ENCODE measurements around the gene SLC30A7. TPM values are rescaled to one million over a fixed set of nuclear protein-coding genes. Genes with fewer than 3 reads are reported as not detected.

SLC30A7 gene
- total RNA-seq, 1 donor from 2014 or later: 14.2 TPM

DNA sequence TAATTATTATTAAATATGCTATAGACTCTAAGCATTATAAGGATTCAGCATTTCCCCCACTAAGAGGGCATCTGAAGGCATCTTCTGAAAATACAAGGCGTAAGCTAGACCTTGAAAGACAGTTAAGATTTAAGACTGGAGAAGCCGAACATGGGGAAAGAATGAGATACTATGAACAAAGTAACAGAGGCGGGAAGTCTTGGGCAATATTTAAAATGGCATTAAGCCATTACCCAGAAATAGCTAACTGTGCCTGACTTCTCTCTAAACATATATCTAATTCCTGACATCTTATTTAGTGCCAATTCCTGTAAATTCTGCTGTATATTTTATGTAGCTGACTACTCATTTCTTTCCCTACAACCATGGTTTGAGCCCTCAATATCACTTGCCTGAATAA lies 108.8 kb downstream of the SLC30A7 start:
- Histone ChIP-seq H3K4me1 (no peaks in the 10 kb centered on the region), H3K27ac (no peak overlapping the region), H3K4me3 (no peak overlapping the region), H3K9me3 (no peaks in the 10 kb centered on the region), H3K27me3 (no peaks in the 10 kb centered on the region), H3K36me3 (no peaks in the 10 kb centered on the region)
- intact Hi-C loops (cut with DNase I): no loop called here
- DNase-seq (ENCODE audit: extremely low spot score in 2 of 2): no peak
- TF ChIP-seq POLR2A (IDR thresholded peaks at IDR 0.05) (no peak), POLR2AphosphoS5 (IDR thresholded peaks at IDR 0.05; ENCODE audit: insufficient read depth in 1 of 2, low read depth in 1 of 2) (no peak)
- TF ChIP-seq, protein P1, sequence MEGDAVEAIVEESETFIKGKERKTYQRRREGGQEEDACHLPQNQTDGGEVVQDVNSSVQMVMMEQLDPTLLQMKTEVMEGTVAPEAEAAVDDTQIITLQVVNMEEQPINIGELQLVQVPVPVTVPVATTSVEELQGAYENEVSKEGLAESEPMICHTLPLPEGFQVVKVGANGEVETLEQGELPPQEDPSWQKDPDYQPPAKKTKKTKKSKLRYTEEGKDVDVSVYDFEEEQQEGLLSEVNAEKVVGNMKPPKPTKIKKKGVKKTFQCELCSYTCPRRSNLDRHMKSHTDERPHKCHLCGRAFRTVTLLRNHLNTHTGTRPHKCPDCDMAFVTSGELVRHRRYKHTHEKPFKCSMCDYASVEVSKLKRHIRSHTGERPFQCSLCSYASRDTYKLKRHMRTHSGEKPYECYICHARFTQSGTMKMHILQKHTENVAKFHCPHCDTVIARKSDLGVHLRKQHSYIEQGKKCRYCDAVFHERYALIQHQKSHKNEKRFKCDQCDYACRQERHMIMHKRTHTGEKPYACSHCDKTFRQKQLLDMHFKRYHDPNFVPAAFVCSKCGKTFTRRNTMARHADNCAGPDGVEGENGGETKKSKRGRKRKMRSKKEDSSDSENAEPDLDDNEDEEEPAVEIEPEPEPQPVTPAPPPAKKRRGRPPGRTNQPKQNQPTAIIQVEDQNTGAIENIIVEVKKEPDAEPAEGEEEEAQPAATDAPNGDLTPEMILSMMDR (IDR thresholded peaks at IDR 0.05): no peak

GRCh38 chr1:101005183-101005582 lies 109.3 kb downstream of the SLC30A7 start:
- no peak overlapping the region for H3K4me3 ChIP-seq
- no peak for DNase-seq (ENCODE audit: extremely low spot score in 2 of 2)
- intact Hi-C loops (cut with DNase I): no loop called here
- H3K27ac ChIP-seq: no peak overlapping the region
- TF ChIP-seq POLR2AphosphoS5 (IDR thresholded peaks at IDR 0.05; ENCODE audit: insufficient read depth in 1 of 2, low read depth in 1 of 2) (no peak), POLR2A (IDR thresholded peaks at IDR 0.05) (no peak)
- TF ChIP-seq, protein P1 (IDR thresholded peaks at IDR 0.05): no peak
- H3K4me1 ChIP-seq: no peaks in the 10 kb centered on the region
- H3K27me3 ChIP-seq: no peaks in the 10 kb centered on the region
- H3K36me3 ChIP-seq: no peaks in the 10 kb centered on the region
- no peaks in the 10 kb centered on the region for H3K9me3 ChIP-seq

DNA sequence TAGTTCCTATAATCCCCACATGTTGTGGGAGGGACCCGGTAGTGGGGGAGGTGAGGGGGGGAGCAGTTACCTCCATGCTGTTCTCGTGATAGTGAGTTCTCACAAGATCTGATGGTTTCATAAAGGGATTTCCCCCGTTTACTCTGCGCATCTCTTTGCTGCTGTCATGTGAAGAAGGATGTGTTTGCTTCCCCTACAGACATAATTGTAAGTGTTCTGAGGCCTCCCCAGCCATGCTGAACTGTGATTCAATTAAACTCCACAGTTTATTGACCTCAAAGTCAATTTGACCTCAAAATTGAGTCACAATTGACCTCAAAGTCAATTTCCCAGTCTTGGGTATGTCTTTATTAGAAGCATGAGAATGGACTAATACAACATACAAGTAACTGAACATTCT lies 110.0 kb downstream of the SLC30A7 start:
- H3K27me3 ChIP-seq: no peaks in the 10 kb centered on the region
- H3K4me3 ChIP-seq: no peak overlapping the region
- DNase-seq (ENCODE audit: extremely low spot score in 2 of 2): no peak
- H3K36me3 ChIP-seq: no peaks in the 10 kb centered on the region
- no peaks in the 10 kb centered on the region for H3K9me3 ChIP-seq
- intact Hi-C loops (cut with DNase I): no loop called here
- no peak for TF ChIP-seq POLR2AphosphoS5 (IDR thresholded peaks at IDR 0.05; ENCODE audit: insufficient read depth in 1 of 2, low read depth in 1 of 2)
- TF ChIP-seq, protein P1 (IDR thresholded peaks at IDR 0.05): no peak
- no peak for TF ChIP-seq POLR2A (IDR thresholded peaks at IDR 0.05)
- H3K4me1 ChIP-seq: no peaks in the 10 kb centered on the region
- H3K27ac ChIP-seq: no peak overlapping the region

DNA sequence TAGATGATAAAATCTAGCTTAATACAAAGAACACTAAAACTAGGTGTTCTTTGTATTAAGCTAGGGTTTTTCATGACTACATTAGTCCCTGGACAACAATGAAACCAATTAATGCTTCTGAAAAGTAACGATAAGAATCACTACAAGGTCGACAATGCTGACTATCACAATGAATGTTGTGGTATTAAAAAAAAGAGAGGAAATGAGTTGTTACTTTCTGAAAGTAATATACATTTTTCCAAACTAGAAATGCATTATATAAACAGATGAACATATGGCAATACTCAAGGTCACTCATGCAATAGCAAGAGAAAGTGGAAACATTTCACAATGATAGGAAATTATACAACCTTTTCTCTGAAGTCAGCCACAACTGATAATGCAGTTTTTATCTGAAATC lies 110.7 kb downstream of the SLC30A7 start:
- TF ChIP-seq POLR2A (IDR thresholded peaks at IDR 0.05) (no peak), POLR2AphosphoS5 (IDR thresholded peaks at IDR 0.05; ENCODE audit: insufficient read depth in 1 of 2, low read depth in 1 of 2) (no peak)
- TF ChIP-seq, protein P1 (IDR thresholded peaks at IDR 0.05): no peak
- no peak for DNase-seq (ENCODE audit: extremely low spot score in 2 of 2)
- H3K27me3 ChIP-seq: no peaks in the 10 kb centered on the region
- intact Hi-C loops (cut with DNase I): no loop called here
- H3K9me3 ChIP-seq: no peaks in the 10 kb centered on the region
- H3K27ac ChIP-seq: no peak overlapping the region
- H3K4me1 ChIP-seq: no peaks in the 10 kb centered on the region
- H3K36me3 ChIP-seq: no peaks in the 10 kb centered on the region
- H3K4me3 ChIP-seq: no peak overlapping the region

DNA sequence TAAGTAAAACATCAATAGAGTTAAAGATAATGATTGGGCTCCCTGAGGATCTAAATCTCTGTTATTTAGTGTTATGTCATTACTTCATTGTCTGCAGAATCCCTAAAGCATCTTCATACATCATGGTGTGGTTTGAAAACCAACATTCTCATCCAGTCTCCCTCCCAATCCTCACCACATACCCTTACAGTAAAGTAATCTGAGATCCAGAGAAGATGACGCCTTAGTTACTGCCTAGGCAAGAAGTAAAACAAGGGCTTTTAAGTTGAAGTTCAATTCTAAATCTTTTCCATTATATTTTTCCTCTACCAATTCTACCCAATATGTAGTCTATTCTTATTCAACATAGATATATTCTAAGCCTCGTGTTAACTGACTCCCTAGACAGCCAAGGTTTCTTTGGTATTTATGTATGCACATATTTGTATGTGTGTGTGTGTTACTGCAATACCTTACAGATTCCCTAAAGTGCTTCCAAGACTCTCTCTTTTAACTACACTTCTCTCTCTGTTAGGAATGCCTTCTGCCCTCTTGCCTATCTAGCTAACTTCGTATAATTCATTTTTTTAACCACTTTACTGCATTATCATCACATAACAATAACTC lies 112.4 kb downstream of the SLC30A7 start:
- H3K4me3 ChIP-seq: no peak overlapping the region
- no peaks in the 10 kb centered on the region for H3K27me3 ChIP-seq
- no peaks in the 10 kb centered on the region for H3K9me3 ChIP-seq
- H3K27ac ChIP-seq: no peak overlapping the region
- H3K4me1 ChIP-seq: no peaks in the 10 kb centered on the region
- no peak for DNase-seq (ENCODE audit: extremely low spot score in 2 of 2)
- intact Hi-C loops (cut with DNase I): no loop called here
- H3K36me3 ChIP-seq: peaks cover 0 to 7% of the 10 kb centered on the region in 2 donors
- TF ChIP-seq, protein P1 (IDR thresholded peaks at IDR 0.05): no peak
- no peak for TF ChIP-seq POLR2A (IDR thresholded peaks at IDR 0.05)
- no peak for TF ChIP-seq POLR2AphosphoS5 (IDR thresholded peaks at IDR 0.05; ENCODE audit: insufficient read depth in 1 of 2, low read depth in 1 of 2)
